Keratinocyte (primary cell): ENCODE results near the gene ANKRD6.

Experiments
- EZH2 ChIP-seq: IDR thresholded peaks from one replicate; pipeline ENCODE4 v1.6.1; 2012; ENCODE audit warnings: inconsistent platforms, mild to moderate bottlenecking, low read length, moderate library complexity
- TF ChIP-seq, protein P1 (sequence below), 3 experiments: IDR thresholded peaks in 1 of 3; conservative IDR thresholded peaks in 1 of 3; optimal IDR thresholded peaks in 1 of 3; 2 replicates in 2 of 3; 3 replicates in 1 of 3; pipeline versions ENCODE3 to v1.5.1; 2011; ENCODE audit warnings: low read length in 3 of 3, mild to moderate bottlenecking in 3 of 3, moderate library complexity in 2 of 3, control low read depth in 1 of 3, inconsistent platforms in 1 of 3; ENCODE audit not compliant: insufficient read depth in 2 of 3; ENCODE audit errors: extremely low read depth in 1 of 3

DNA sequence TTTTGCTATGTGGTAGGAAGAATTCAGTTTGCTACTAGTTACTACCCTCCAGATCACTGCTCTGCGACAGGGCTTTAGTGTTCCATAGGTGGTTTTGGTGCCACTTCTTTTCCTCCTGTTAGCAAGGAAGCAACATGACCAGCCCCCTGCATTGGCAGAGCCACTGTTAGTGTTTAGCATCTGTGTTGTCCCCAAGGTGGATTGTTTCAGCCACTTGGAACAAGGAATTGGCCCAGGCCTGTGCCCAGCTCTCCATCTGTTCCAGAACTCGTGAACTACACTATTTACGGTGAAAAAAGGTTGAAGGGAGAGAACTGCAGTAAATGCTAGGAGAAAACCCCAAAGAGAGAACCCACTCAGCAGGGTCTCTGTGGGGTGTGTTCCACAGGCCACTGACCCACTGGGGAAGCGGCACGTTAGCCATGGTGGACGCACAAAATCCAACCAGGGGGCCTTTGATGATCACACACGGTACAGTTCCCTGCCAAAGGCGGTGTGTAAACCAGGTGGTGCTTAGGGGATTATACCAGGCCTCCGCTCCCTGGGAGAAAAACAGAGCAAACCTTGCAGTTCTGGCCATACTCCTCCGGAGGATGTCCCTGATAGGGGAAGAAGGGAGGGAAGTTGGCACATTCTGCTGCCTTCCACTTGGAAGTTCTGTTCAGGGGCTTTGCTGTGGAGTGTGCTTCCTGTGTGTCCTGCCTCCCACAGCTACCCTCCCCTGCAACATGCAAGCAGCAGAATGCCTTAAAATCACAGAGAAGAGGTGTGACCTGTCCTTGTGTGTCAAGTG is 133.3 kb downstream of the ANKRD6 start:
- no peak for TF ChIP-seq EZH2
- TF ChIP-seq, protein P1, sequence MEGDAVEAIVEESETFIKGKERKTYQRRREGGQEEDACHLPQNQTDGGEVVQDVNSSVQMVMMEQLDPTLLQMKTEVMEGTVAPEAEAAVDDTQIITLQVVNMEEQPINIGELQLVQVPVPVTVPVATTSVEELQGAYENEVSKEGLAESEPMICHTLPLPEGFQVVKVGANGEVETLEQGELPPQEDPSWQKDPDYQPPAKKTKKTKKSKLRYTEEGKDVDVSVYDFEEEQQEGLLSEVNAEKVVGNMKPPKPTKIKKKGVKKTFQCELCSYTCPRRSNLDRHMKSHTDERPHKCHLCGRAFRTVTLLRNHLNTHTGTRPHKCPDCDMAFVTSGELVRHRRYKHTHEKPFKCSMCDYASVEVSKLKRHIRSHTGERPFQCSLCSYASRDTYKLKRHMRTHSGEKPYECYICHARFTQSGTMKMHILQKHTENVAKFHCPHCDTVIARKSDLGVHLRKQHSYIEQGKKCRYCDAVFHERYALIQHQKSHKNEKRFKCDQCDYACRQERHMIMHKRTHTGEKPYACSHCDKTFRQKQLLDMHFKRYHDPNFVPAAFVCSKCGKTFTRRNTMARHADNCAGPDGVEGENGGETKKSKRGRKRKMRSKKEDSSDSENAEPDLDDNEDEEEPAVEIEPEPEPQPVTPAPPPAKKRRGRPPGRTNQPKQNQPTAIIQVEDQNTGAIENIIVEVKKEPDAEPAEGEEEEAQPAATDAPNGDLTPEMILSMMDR (optimal IDR thresholded peaks at IDR 0.05 in 1 of 3, IDR thresholded peaks at IDR 0.05 in 1 of 3, conservative IDR thresholded peaks at IDR 0.05 in 1 of 3; ENCODE audit: extremely low read depth in 1 of 3, insufficient read depth in 2 of 3, low read length in 3 of 3), result no peak
